ENCODE results near the gene ZNF222. TPM values are rescaled to one million over a fixed set of nuclear protein-coding genes. Genes with fewer than 3 reads are reported as not detected.

The ZNF222 gene
- total and polyA plus RNA-seq, 2 of the 4 experiments (the other 2 are of a cell fraction): 3.2 to 7.0 TPM

GRCh38 chr19:44032001-44032610 lies 6.9 kb downstream of the ZNF222 start:
- Histone ChIP-seq H3K27ac (ENCODE audit: insufficient read depth, low read length) (no peak overlapping the region), H2AFZ (replicated peaks; ENCODE audit: low read length, poor library complexity) (no peak overlapping the region), H4K5ac (ENCODE audit: low read depth, low read length) (no peak overlapping the region), H3K56ac (ENCODE audit: extremely low read depth, insufficient read depth, low read length) (no peak overlapping the region), H2BK20ac (ENCODE audit: low read depth, low read length) (no peak overlapping the region), H4K20me1 (ENCODE audit: insufficient read depth, low read length) (no peaks in the 10 kb centered on the region), H3K14ac (replicated peaks; ENCODE audit: low read depth, low read length) (no peak overlapping the region), H3K4me1 (ENCODE audit: control insufficient read depth, insufficient read depth, low read length) (no peaks in the 10 kb centered on the region), H3K9me1 (ENCODE audit: insufficient read depth, low read length) (no peaks in the 10 kb centered on the region), H3K4ac (ENCODE audit: low read depth, low read length) (no peak overlapping the region), H4K8ac (ENCODE audit: low read depth in 2 of 2, low read length in 2 of 2) (no peak overlapping the region), H3K9me3 (ENCODE audit: control insufficient read depth, insufficient read depth, low read length) (peaks cover 50% of the 10 kb centered on the region), H3K4me2 (ENCODE audit: low read depth, low read length) (no peak overlapping the region), H2AK5ac (ENCODE audit: low read depth, low read length) (no peak overlapping the region), H2BK15ac (ENCODE audit: low read depth, low read length) (no peak overlapping the region), H3K23ac (ENCODE audit: low read depth, low read length) (no peak overlapping the region), H2BK5ac (ENCODE audit: low read depth, low read length, poor library complexity, severe bottlenecking) (no peak overlapping the region), H2BK120ac (ENCODE audit: low read depth, low read length) (no peak overlapping the region), H4K91ac (ENCODE audit: insufficient read depth, low read depth, low read length) (no peak overlapping the region), H3K27me3 (ENCODE audit: control insufficient read depth, insufficient read depth, low read length) (no peaks in the 10 kb centered on the region), H3K36me3 (ENCODE audit: control insufficient read depth, insufficient read depth, low read length) (peaks cover 41% of the 10 kb centered on the region), H2AK9ac (replicated peaks; ENCODE audit: low read depth, low read length, poor library complexity) (no peak overlapping the region), H3K79me1 (ENCODE audit: low read depth in 1 of 2, low read length in 2 of 2) (peaks cover 6 to 10% of the 10 kb centered on the region in 2 experiments; a peak in 1 of 4 replicates), H3K9ac (ENCODE audit: low read depth, low read length) (no peak overlapping the region), H3K18ac (ENCODE audit: low read depth, low read length) (no peak overlapping the region), H3K4me3 (ENCODE audit: insufficient read depth, low read depth, low read length) (no peak overlapping the region)
- DNase-seq (no peak), ATAC-seq (ENCODE audit: low read depth) (no peak)
- in situ Hi-C loops (cut with MboI; ENCODE audit: low sequenced_read_pairs): no loop called here
- no CpG with 5 or more reads among the region's 1 CpG for WGBS, 2 experiments (ENCODE audit: extremely low coverage in 2 of 2, insufficient read length in 1 of 2)
- no TSS peak for BruUV-seq (replicated peaks)
- ChIA-PET CTCF (no interaction called here), POLR2A (ENCODE audit: unreplicated experiment) (no interaction called here)
- intact Hi-C loops (cut with micrococcal nuclease): no loop called here
- TF ChIP-seq FOS (IDR thresholded peaks at IDR 0.05; ENCODE audit: low read depth, low read length): no peak
- TF ChIP-seq CTCF (conservative IDR thresholded peaks at IDR 0.05; ENCODE audit: low read depth, low read length): no peak
- no peak for TF ChIP-seq BHLHE40 (IDR thresholded peaks at IDR 0.05; ENCODE audit: low read depth, low read length)
- no peak for TF ChIP-seq MXI1 (IDR thresholded peaks at IDR 0.05; ENCODE audit: borderline replicate concordance, low read depth, low read length)
- dilution Hi-C loops (cut with HindIII; ENCODE audit: low sequenced_read_pairs, unreplicated experiment): no loop called here
